ENCODE results near the gene STAB2. TPM values are rescaled to one million over a fixed set of nuclear protein-coding genes. Genes with fewer than 3 reads are reported as not detected.

STAB2 gene
- total RNA-seq, 1 donor from 2014 or later, result 7.8 TPM

- no peaks in the 10 kb centered on the region for H3K9me3 ChIP-seq (ENCODE audit: control insufficient read depth in 3 of 3, low read length in 3 of 3)
- H3K4me1 ChIP-seq (ENCODE audit: control insufficient read depth in 3 of 3, insufficient read depth in 3 of 3, low read length in 3 of 3), result peaks cover 0 to 4% (median 0%) of the 10 kb centered on the region in 3 donors
- no peak overlapping the region for H3K27ac ChIP-seq (ENCODE audit: low read depth, low read length)
- H3K9ac ChIP-seq (ENCODE audit: low read depth in 1 of 3, low read length in 3 of 3), result no peak overlapping the region
- no peaks in the 10 kb centered on the region for H3K36me3 ChIP-seq (ENCODE audit: control insufficient read depth in 3 of 3, insufficient read depth in 3 of 3, low read length in 3 of 3)
- H3K27me3 ChIP-seq (ENCODE audit: control insufficient read depth in 3 of 3, insufficient read depth in 3 of 3, low read length in 3 of 3), result no peaks in the 10 kb centered on the region
- H3K4me3 ChIP-seq (ENCODE audit: low read length in 3 of 3), result no peak overlapping the region
Observed at GRCh38 chr12:103580026-103580425, 7.0 kb upstream of the STAB2 start.

GRCh38 chr12:103583008-103583407 lies 4.1 kb upstream of the STAB2 start:
- Histone ChIP-seq H3K4me1 (ENCODE audit: control insufficient read depth in 3 of 3, insufficient read depth in 3 of 3, low read length in 3 of 3) (no peaks in the 10 kb centered on the region), H3K36me3 (ENCODE audit: control insufficient read depth in 3 of 3, insufficient read depth in 3 of 3, low read length in 3 of 3) (no peaks in the 10 kb centered on the region), H3K4me3 (ENCODE audit: low read length in 3 of 3) (no peak overlapping the region), H3K9me3 (ENCODE audit: control insufficient read depth in 3 of 3, low read length in 3 of 3) (no peaks in the 10 kb centered on the region), H3K27me3 (ENCODE audit: control insufficient read depth in 3 of 3, insufficient read depth in 3 of 3, low read length in 3 of 3) (no peaks in the 10 kb centered on the region), H3K27ac (ENCODE audit: low read depth, low read length) (no peak overlapping the region), H3K9ac (ENCODE audit: low read depth in 1 of 3, low read length in 3 of 3) (no peak overlapping the region)

GRCh38 chr12:103586132-103586531 lies 941 bp upstream of the STAB2 start:
- Histone ChIP-seq H3K27ac (ENCODE audit: low read depth, low read length) (no peak overlapping the region), H3K9me3 (ENCODE audit: control insufficient read depth in 3 of 3, low read length in 3 of 3) (no peaks in the 10 kb centered on the region)

DNA sequence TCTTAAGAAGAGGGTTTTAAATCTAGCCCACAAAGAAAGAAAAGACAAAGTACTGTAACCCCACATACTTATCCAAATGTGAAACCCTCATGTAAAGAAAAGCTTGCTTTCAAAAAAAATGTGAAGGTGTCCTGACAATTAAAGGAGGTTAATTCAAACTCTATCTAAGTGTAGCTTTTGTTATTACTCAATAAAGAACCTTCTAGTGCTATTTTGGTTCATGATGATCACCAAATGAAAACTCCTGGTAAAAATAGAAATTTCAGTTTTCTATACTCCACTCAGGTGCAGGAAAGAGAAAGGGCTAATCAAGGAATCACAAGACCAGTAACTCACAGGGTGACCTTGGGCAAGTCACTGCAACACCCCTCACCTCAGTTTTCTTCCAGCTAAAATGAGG lies 1.6 kb downstream of the STAB2 start:
- H3K9ac ChIP-seq (ENCODE audit: low read depth in 1 of 3, low read length in 3 of 3), result no peak overlapping the region
- no peak overlapping the region for H3K4me3 ChIP-seq (ENCODE audit: low read length in 3 of 3)
- H3K9me3 ChIP-seq (ENCODE audit: control insufficient read depth in 3 of 3, low read length in 3 of 3), result no peaks in the 10 kb centered on the region
- no peak overlapping the region for H3K27ac ChIP-seq (ENCODE audit: low read depth, low read length)
- H3K36me3 ChIP-seq (ENCODE audit: control insufficient read depth in 3 of 3, insufficient read depth in 3 of 3, low read length in 3 of 3), result no peaks in the 10 kb centered on the region
- H3K4me1 ChIP-seq (ENCODE audit: control insufficient read depth in 3 of 3, insufficient read depth in 3 of 3, low read length in 3 of 3), result no peaks in the 10 kb centered on the region
- H3K27me3 ChIP-seq (ENCODE audit: control insufficient read depth in 3 of 3, insufficient read depth in 3 of 3, low read length in 3 of 3), result no peaks in the 10 kb centered on the region

More at GRCh38 chr12:103586132-103586531, 941 bp upstream of the STAB2 start:
- no peaks in the 10 kb centered on the region for H3K36me3 ChIP-seq (ENCODE audit: control insufficient read depth in 3 of 3, insufficient read depth in 3 of 3, low read length in 3 of 3)
- no peak overlapping the region for H3K4me3 ChIP-seq (ENCODE audit: low read length in 3 of 3)
- no peak overlapping the region for H3K9ac ChIP-seq (ENCODE audit: low read depth in 1 of 3, low read length in 3 of 3)
- no peaks in the 10 kb centered on the region for H3K27me3 ChIP-seq (ENCODE audit: control insufficient read depth in 3 of 3, insufficient read depth in 3 of 3, low read length in 3 of 3)
- no peaks in the 10 kb centered on the region for H3K4me1 ChIP-seq (ENCODE audit: control insufficient read depth in 3 of 3, insufficient read depth in 3 of 3, low read length in 3 of 3)

GRCh38 chr12:103589517-103589916 lies 2.4 kb downstream of the STAB2 start:
- no peak overlapping the region for H3K9ac ChIP-seq (ENCODE audit: low read depth in 1 of 3, low read length in 3 of 3)
- no peak overlapping the region for H3K27ac ChIP-seq (ENCODE audit: low read depth, low read length)
- no peaks in the 10 kb centered on the region for H3K4me1 ChIP-seq (ENCODE audit: control insufficient read depth in 3 of 3, insufficient read depth in 3 of 3, low read length in 3 of 3)
- no peaks in the 10 kb centered on the region for H3K36me3 ChIP-seq (ENCODE audit: control insufficient read depth in 3 of 3, insufficient read depth in 3 of 3, low read length in 3 of 3)
- H3K9me3 ChIP-seq (ENCODE audit: control insufficient read depth in 3 of 3, low read length in 3 of 3), result no peaks in the 10 kb centered on the region
- H3K27me3 ChIP-seq (ENCODE audit: control insufficient read depth in 3 of 3, insufficient read depth in 3 of 3, low read length in 3 of 3), result no peaks in the 10 kb centered on the region
- no peak overlapping the region for H3K4me3 ChIP-seq (ENCODE audit: low read length in 3 of 3)

DNA sequence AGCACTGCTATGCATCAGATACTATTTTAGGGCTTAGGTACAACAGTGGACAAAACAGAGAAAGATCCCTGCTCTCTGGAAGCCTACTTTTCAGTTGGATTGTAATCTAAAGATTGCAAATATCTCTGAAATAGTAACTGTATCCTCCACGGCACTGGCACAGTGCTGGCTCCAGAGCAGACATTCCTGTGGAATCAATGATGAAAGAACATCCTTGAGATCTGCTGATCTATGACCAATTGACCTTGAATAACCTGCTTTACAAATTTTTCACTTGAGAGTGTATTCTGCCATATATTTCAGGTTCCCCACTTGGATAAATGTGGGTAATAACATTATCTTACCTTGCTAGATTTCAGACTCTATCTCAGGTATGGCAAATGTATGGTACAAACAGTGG lies 3.2 kb downstream of the STAB2 start:
- H3K9ac ChIP-seq (ENCODE audit: low read depth in 1 of 3, low read length in 3 of 3), result no peak overlapping the region
- no peak overlapping the region for H3K27ac ChIP-seq (ENCODE audit: low read depth, low read length)
- H3K9me3 ChIP-seq (ENCODE audit: control insufficient read depth in 3 of 3, low read length in 3 of 3), result no peaks in the 10 kb centered on the region
- no peak overlapping the region for H3K4me3 ChIP-seq (ENCODE audit: low read length in 3 of 3)
- no peaks in the 10 kb centered on the region for H3K36me3 ChIP-seq (ENCODE audit: control insufficient read depth in 3 of 3, insufficient read depth in 3 of 3, low read length in 3 of 3)
- no peaks in the 10 kb centered on the region for H3K27me3 ChIP-seq (ENCODE audit: control insufficient read depth in 3 of 3, insufficient read depth in 3 of 3, low read length in 3 of 3)
- H3K4me1 ChIP-seq (ENCODE audit: control insufficient read depth in 3 of 3, insufficient read depth in 3 of 3, low read length in 3 of 3), result no peaks in the 10 kb centered on the region

- Histone ChIP-seq H3K9ac (ENCODE audit: low read depth in 1 of 3, low read length in 3 of 3) (no peak overlapping the region), H3K9me3 (ENCODE audit: control insufficient read depth in 3 of 3, low read length in 3 of 3) (no peaks in the 10 kb centered on the region)
Observed at GRCh38 chr12:103596981-103597380, 9.9 kb downstream of the STAB2 start.

GRCh38 chr12:103599274-103599673 lies 12.2 kb downstream of the STAB2 start:
- Histone ChIP-seq H3K9me3 (ENCODE audit: control insufficient read depth in 3 of 3, low read length in 3 of 3) (no peaks in the 10 kb centered on the region), H3K4me3 (ENCODE audit: low read length in 3 of 3) (no peak overlapping the region), H3K9ac (ENCODE audit: low read depth in 1 of 3, low read length in 3 of 3) (no peak overlapping the region), H3K36me3 (ENCODE audit: control insufficient read depth in 3 of 3, insufficient read depth in 3 of 3, low read length in 3 of 3) (no peaks in the 10 kb centered on the region), H3K4me1 (ENCODE audit: control insufficient read depth in 3 of 3, insufficient read depth in 3 of 3, low read length in 3 of 3) (no peaks in the 10 kb centered on the region), H3K27me3 (ENCODE audit: control insufficient read depth in 3 of 3, insufficient read depth in 3 of 3, low read length in 3 of 3) (no peaks in the 10 kb centered on the region), H3K27ac (ENCODE audit: low read depth, low read length) (no peak overlapping the region)

More at GRCh38 chr12:103596981-103597380, 9.9 kb downstream of the STAB2 start:
- Histone ChIP-seq H3K36me3 (ENCODE audit: control insufficient read depth in 3 of 3, insufficient read depth in 3 of 3, low read length in 3 of 3) (no peaks in the 10 kb centered on the region), H3K4me1 (ENCODE audit: control insufficient read depth in 3 of 3, insufficient read depth in 3 of 3, low read length in 3 of 3) (no peaks in the 10 kb centered on the region), H3K4me3 (ENCODE audit: low read length in 3 of 3) (no peak overlapping the region), H3K27ac (ENCODE audit: low read depth, low read length) (no peak overlapping the region), H3K27me3 (ENCODE audit: control insufficient read depth in 3 of 3, insufficient read depth in 3 of 3, low read length in 3 of 3) (no peaks in the 10 kb centered on the region)

GRCh38 chr12:103600967-103601728 lies 14.1 kb downstream of the STAB2 start:
- no peaks in the 10 kb centered on the region for H3K36me3 ChIP-seq (ENCODE audit: control insufficient read depth in 3 of 3, insufficient read depth in 3 of 3, low read length in 3 of 3)
- H3K27ac ChIP-seq (ENCODE audit: low read depth, low read length), result no peak overlapping the region
- no peaks in the 10 kb centered on the region for H3K27me3 ChIP-seq (ENCODE audit: control insufficient read depth in 3 of 3, insufficient read depth in 3 of 3, low read length in 3 of 3)
- H3K4me3 ChIP-seq (ENCODE audit: low read length in 3 of 3), result no peak overlapping the region
- H3K9me3 ChIP-seq (ENCODE audit: control insufficient read depth in 3 of 3, low read length in 3 of 3), result peaks cover 0 to 4% (median 0%) of the 10 kb centered on the region in 3 donors
- no peaks in the 10 kb centered on the region for H3K4me1 ChIP-seq (ENCODE audit: control insufficient read depth in 3 of 3, insufficient read depth in 3 of 3, low read length in 3 of 3)
- H3K9ac ChIP-seq (ENCODE audit: low read depth in 1 of 3, low read length in 3 of 3), result no peak overlapping the region

- no peaks in the 10 kb centered on the region for H3K4me1 ChIP-seq (ENCODE audit: control insufficient read depth in 3 of 3, insufficient read depth in 3 of 3, low read length in 3 of 3)
- no peak overlapping the region for H3K9ac ChIP-seq (ENCODE audit: low read depth in 1 of 3, low read length in 3 of 3)
- H3K27ac ChIP-seq (ENCODE audit: low read depth, low read length), result no peak overlapping the region
- H3K9me3 ChIP-seq (ENCODE audit: control insufficient read depth in 3 of 3, low read length in 3 of 3), result no peaks in the 10 kb centered on the region
- no peaks in the 10 kb centered on the region for H3K27me3 ChIP-seq (ENCODE audit: control insufficient read depth in 3 of 3, insufficient read depth in 3 of 3, low read length in 3 of 3)
- H3K4me3 ChIP-seq (ENCODE audit: low read length in 3 of 3), result no peak overlapping the region
- H3K36me3 ChIP-seq (ENCODE audit: control insufficient read depth in 3 of 3, insufficient read depth in 3 of 3, low read length in 3 of 3), result no peaks in the 10 kb centered on the region
Observed at GRCh38 chr12:103620395-103620794, 33.3 kb downstream of the STAB2 start.

Data from skeletal muscle tissue (tissue), 4 donors.